ENCODE data around the gene PTP4A1. TPM values are rescaled to one million over a fixed set of nuclear protein-coding genes. Genes with fewer than 3 reads are reported as not detected.

The PTP4A1 gene
- total and polyA plus RNA-seq, 2 of the 13 experiments (the other 11 are each of a cell fraction or from before 2014, with no cell fraction given): 141 to 376 TPM

- TF ChIP-seq HDAC2 (CRISPR knock-in tag; IDR thresholded peaks at IDR 0.05) (peak; percentile 93), ZNF670 (CRISPR knock-in tag; IDR thresholded peaks at IDR 0.05; ENCODE audit: borderline replicate concordance) (0 out of 2 replicates have a peak, but pooled peaks have one; percentile 73), NFKBIZ (CRISPR knock-in tag; IDR thresholded peaks at IDR 0.05) (0 out of 2 replicates have a peak, but pooled peaks have one; percentile 57), TEAD3 (CRISPR knock-in tag; optimal IDR thresholded peaks at IDR 0.05; ENCODE audit: borderline replicate concordance) (peak; percentile 81), THAP11 (CRISPR knock-in tag; IDR thresholded peaks at IDR 0.05) (peak; percentile 75), FOXP1 (IDR thresholded peaks at IDR 0.05) (peak; percentile 49), FOXP1 (CRISPR knock-in tag; IDR thresholded peaks at IDR 0.05) (peak; percentile 95), ZNF724P (CRISPR knock-in tag; IDR thresholded peaks at IDR 0.05; ENCODE audit: borderline replicate concordance) (no peak), HMGXB4 (CRISPR knock-in tag; IDR thresholded peaks at IDR 0.05; ENCODE audit: borderline replicate concordance in 1 of 2, low read depth in 1 of 2) (peak in 1 of 2 experiments; percentile 23; a peak in 1 of 4 replicates), EP300 (IDR thresholded peaks at IDR 0.05; ENCODE audit: low read depth in 2 of 2, low read length in 2 of 2) (peak in 1 of 2 experiments; percentile 94; a peak in 2 of 4 replicates), EP300 (CRISPR knock-in tag; IDR thresholded peaks at IDR 0.05; ENCODE audit: borderline replicate concordance) (peak; percentile 70; the same call in 1 of the 2 replicates), ZNF75D (CRISPR knock-in tag; IDR thresholded peaks at IDR 0.05; ENCODE audit: borderline replicate concordance) (no peak), TARDBP (CRISPR knock-in tag; IDR thresholded peaks at IDR 0.05) (peak; percentile 54), EHMT2 (IDR thresholded peaks at IDR 0.05; ENCODE audit: borderline replicate concordance, low read depth, low read length) (peak; percentile 96), MAX (IDR thresholded peaks at IDR 0.05) (no peak), PHF5A (CRISPR knock-in tag; IDR thresholded peaks at IDR 0.05; ENCODE audit: low read depth, unreplicated experiment) (peak; percentile 56), FOXK1 (CRISPR knock-in tag; IDR thresholded peaks at IDR 0.05; ENCODE audit: borderline replicate concordance, low read depth) (peak; percentile 76; the same call in 1 of the 2 replicates), SMARCC2 (IDR thresholded peaks at IDR 0.05) (0 out of 2 replicates have a peak, but pooled peaks have one; percentile 25), ZNF747 (CRISPR knock-in tag; IDR thresholded peaks at IDR 0.05; ENCODE audit: borderline replicate concordance) (0 out of 2 replicates have a peak, but pooled peaks have one; percentile 27), KLF6 (CRISPR knock-in tag; IDR thresholded peaks at IDR 0.05) (peak; percentile 72; the same call in 1 of the 2 replicates), FOXO1 (CRISPR knock-in tag; IDR thresholded peaks at IDR 0.05) (peak; percentile 93), FOXO4 (CRISPR knock-in tag; conservative IDR thresholded peaks at IDR 0.05) (no peak), ZNF639 (CRISPR knock-in tag; conservative IDR thresholded peaks at IDR 0.05) (0 out of 2 replicates have a peak, but pooled peaks have one; percentile 22), HDAC1 (CRISPR knock-in tag; IDR thresholded peaks at IDR 0.05) (peak; percentile 64; the same call in 1 of the 2 replicates), ZMYM3 (CRISPR knock-in tag; IDR thresholded peaks at IDR 0.05) (0 out of 2 replicates have a peak, but pooled peaks have one; percentile 21)
These were observed 17.7 kb downstream of the PTP4A1 start (continued) for GRCh38 chr6:63589952-63590411.
